ENCODE data around the gene CCL19. TPM values are rescaled to one million over a fixed set of nuclear protein-coding genes. Genes with fewer than 3 reads are reported as not detected.

The CCL19 gene
- total and polyA plus RNA-seq, 2 experiments from 2014 or later = not detected

DNA sequence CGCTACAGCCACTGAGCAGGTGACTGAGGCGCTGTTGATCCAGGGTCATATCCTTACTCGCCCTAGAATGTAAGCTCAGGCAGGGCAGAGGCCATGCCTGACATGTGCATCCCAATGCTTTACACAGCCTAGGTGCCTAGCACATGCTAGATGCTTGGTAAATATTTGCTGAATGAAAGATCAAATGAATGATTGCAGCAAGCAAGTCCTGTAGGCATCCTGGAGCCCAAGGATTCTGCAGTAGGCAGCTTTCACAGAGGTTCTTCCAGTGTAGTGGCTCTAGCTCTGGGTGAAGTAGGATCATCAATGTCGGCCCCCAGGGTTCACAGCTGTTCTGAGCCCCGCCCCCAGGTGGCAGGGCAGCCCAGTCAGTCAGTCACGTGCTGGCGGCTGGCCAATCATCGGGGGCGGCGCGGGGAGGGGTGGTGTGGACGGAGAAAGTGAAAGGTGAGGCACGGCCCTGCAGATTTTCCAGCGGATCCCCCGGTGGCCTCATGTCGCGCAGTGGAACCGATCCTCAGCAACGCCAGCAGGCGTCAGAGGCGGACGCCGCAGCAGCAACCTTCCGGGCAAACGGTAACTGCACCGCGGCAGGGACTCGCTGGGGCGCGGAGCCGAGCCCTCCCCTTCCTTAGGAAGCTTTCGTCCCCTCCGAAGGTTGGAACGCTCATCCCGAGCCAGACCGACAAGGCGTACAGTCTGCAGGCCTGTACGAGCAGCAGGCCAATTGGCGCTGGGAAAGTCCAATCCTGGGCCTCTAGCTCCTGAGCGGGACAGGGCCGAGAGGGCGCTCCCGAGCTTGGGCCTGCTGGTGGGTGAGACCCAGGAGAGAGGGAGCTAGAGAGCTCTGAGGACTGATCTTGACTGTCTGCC, 44.6 kb downstream of the CCL19 start, which contains the start of gene GALT:
Gene GALT (plus strand): TSS at position 465 of the 873 bp plus-strand sequence. CDS start 30 bp downstream, at position 495.
- peak within 1 kb of the TSS; percentile 89 for H3K4me3 Mint-ChIP-seq
- no peaks in the 10 kb centered on the region for H3K27me3 ChIP-seq (ENCODE audit: insufficient read depth)
- H3K36me3 Mint-ChIP-seq (ENCODE audit: low read depth) = peaks cover 26% of the 10 kb centered on the region
- H3K27ac ChIP-seq (ENCODE audit: low read depth) = peak within 1 kb of the TSS; percentile 85
- peaks cover 24% of the 10 kb centered on the region for H3K4me1 ChIP-seq (ENCODE audit: insufficient read depth)
- peaks cover 6% of the 10 kb centered on the region for H3K79me2 ChIP-seq (replicated peaks; ENCODE audit: insufficient read depth)
- peak within 1 kb of the TSS; percentile 82 for H3K27ac Mint-ChIP-seq
- peak within 1 kb of the TSS; percentile 94 for H3K4me2 ChIP-seq
- peak within 1 kb of the TSS; percentile 96 for H3K4me3 ChIP-seq
- peaks cover 8% of the 10 kb centered on the region; the same call in 1 of the 2 replicates for H3F3A ChIP-seq (replicated peaks; ENCODE audit: low read depth)
- H3K27me3 Mint-ChIP-seq (ENCODE audit: insufficient read depth, low read depth, poor library complexity) = peaks cover 8% of the 10 kb centered on the region
- H3K9me3 Mint-ChIP-seq = no peaks in the 10 kb centered on the region; the same call in 2 of the 3 replicates
- TF ChIP-seq ZNF331 (CRISPR knock-in tag; IDR thresholded peaks at IDR 0.05; ENCODE audit: low read depth) (no peak), POLR2AphosphoS5 (IDR thresholded peaks at IDR 0.05; ENCODE audit: low read depth) (peak; percentile 88), EZH2phosphoT487 (IDR thresholded peaks at IDR 0.05; ENCODE audit: unreplicated experiment) (no peak), EZH2 (IDR thresholded peaks at IDR 0.05; ENCODE audit: low read depth, unreplicated experiment) (no peak), NANOG (IDR thresholded peaks at IDR 0.05; ENCODE audit: borderline replicate concordance) (no peak), ZNF114 (CRISPR knock-in tag; IDR thresholded peaks at IDR 0.05) (no peak), CREB1 (CRISPR knock-in tag; IDR thresholded peaks at IDR 0.05; ENCODE audit: low read depth) (peak; percentile 37; the same call in 1 of the 2 replicates), REST (IDR thresholded peaks at IDR 0.05; ENCODE audit: unreplicated experiment) (no peak), ZNF462 (CRISPR knock-in tag; IDR thresholded peaks at IDR 0.05) (no peak), JUNB (IDR thresholded peaks at IDR 0.05; ENCODE audit: unreplicated experiment) (no peak)
- TF ChIP-seq, protein P1, sequence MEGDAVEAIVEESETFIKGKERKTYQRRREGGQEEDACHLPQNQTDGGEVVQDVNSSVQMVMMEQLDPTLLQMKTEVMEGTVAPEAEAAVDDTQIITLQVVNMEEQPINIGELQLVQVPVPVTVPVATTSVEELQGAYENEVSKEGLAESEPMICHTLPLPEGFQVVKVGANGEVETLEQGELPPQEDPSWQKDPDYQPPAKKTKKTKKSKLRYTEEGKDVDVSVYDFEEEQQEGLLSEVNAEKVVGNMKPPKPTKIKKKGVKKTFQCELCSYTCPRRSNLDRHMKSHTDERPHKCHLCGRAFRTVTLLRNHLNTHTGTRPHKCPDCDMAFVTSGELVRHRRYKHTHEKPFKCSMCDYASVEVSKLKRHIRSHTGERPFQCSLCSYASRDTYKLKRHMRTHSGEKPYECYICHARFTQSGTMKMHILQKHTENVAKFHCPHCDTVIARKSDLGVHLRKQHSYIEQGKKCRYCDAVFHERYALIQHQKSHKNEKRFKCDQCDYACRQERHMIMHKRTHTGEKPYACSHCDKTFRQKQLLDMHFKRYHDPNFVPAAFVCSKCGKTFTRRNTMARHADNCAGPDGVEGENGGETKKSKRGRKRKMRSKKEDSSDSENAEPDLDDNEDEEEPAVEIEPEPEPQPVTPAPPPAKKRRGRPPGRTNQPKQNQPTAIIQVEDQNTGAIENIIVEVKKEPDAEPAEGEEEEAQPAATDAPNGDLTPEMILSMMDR (conservative IDR thresholded peaks at IDR 0.05; ENCODE audit: low read depth in 2 of 2) = peak; percentile 42 to 67
- TF ChIP-seq, protein P2, sequence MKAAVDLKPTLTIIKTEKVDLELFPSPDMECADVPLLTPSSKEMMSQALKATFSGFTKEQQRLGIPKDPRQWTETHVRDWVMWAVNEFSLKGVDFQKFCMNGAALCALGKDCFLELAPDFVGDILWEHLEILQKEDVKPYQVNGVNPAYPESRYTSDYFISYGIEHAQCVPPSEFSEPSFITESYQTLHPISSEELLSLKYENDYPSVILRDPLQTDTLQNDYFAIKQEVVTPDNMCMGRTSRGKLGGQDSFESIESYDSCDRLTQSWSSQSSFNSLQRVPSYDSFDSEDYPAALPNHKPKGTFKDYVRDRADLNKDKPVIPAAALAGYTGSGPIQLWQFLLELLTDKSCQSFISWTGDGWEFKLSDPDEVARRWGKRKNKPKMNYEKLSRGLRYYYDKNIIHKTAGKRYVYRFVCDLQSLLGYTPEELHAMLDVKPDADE (IDR thresholded peaks at IDR 0.05) = 0 out of 2 replicates have a peak, but pooled peaks have one; percentile 26
- DNase-seq (ENCODE audit: low spot score) (peak; percentile 96), ATAC-seq (peak; percentile 86)
- H3K4me1 Mint-ChIP-seq = peaks cover 36% of the 10 kb centered on the region
- no peaks in the 10 kb centered on the region; the same call in 1 of the 2 replicates for H4K20me1 ChIP-seq (replicated peaks; ENCODE audit: insufficient read depth)
- H2AFZ ChIP-seq = peak within 1 kb of the TSS; percentile 99
- H3K36me3 ChIP-seq (ENCODE audit: insufficient read depth) = peaks cover 3% of the 10 kb centered on the region; the same call in 1 of the 2 replicates
- H3K9me2 ChIP-seq (ENCODE audit: insufficient read depth) = no peaks in the 10 kb centered on the region

Data from GM23338 (cell line).